HUES64 (cell line): ENCODE measurements around the gene L3MBTL1.

Experiments used
- H3K27ac ChIP-seq: 2 replicates; pipeline ENCODE4 v1.7.0; 2013; ENCODE audit warnings: low read depth, low read length, inconsistent platforms
- H3K27me3 ChIP-seq: 2 replicates; pipeline ENCODE4 v1.6.1; 2013; ENCODE audit warnings: mild to moderate bottlenecking, low read length; ENCODE audit not compliant: insufficient read depth
- H3K36me3 ChIP-seq: 2 replicates; pipeline ENCODE4 v1.6.1; 2013; ENCODE audit warnings: mild to moderate bottlenecking, low read length; ENCODE audit not compliant: insufficient read depth
- H3K4me1 ChIP-seq: 2 replicates; pipeline ENCODE4 v1.6.1; 2013; ENCODE audit warnings: mild to moderate bottlenecking, low read length, moderate library complexity; ENCODE audit not compliant: insufficient read depth
- H3K4me3 ChIP-seq: 2 replicates; pipeline ENCODE4 v1.5.1; 2013; ENCODE audit warnings: mild to moderate bottlenecking, low read length, moderate library complexity
- H3K9ac ChIP-seq: 2 replicates; pipeline ENCODE4 v1.6.1; 2013; ENCODE audit warnings: mild to moderate bottlenecking, low read depth, low read length
- H3K9me3 ChIP-seq: 2 replicates; pipeline ENCODE4 v1.6.1; 2013; ENCODE audit warnings: low read depth, low read length; ENCODE audit not compliant: insufficient read depth
- WGBS: fragments of 150-250, 120-280 bp; methylation state at CpG from one replicate; pipeline ENCODE4 v1.1.7; 2013; ENCODE audit warnings: missing lambda C conversion rate; 5-methylcytosine and 5-hydroxymethylcytosine counted together

Gene L3MBTL1

DNA sequence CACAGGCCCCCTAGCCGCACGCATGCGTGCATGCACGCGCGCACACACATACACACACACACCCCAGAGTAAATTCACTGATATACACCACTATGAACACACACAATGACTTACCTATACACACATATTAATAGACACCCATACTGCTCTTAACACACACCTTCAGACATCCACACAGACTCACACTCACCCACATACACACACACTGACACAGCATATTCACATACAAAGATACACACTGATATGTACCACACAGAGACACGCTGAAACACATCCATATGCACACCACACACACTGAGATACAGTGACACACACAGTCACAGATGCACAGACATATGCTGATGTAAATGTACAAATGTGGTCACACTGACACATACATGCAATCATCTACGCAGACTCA, 57.0 kb downstream of the L3MBTL1 start:
- Histone ChIP-seq H3K4me3 (no peak overlapping the region), H3K27me3 (no peaks in the 10 kb centered on the region), H3K27ac (no peak overlapping the region), H3K36me3 (no peaks in the 10 kb centered on the region), H3K9me3 (no peaks in the 10 kb centered on the region), H3K4me1 (no peaks in the 10 kb centered on the region), H3K9ac (no peak overlapping the region)
- 96% methylated on average over 8 of the region's 8 CpGs for whole genome bisulfite sequencing

DNA sequence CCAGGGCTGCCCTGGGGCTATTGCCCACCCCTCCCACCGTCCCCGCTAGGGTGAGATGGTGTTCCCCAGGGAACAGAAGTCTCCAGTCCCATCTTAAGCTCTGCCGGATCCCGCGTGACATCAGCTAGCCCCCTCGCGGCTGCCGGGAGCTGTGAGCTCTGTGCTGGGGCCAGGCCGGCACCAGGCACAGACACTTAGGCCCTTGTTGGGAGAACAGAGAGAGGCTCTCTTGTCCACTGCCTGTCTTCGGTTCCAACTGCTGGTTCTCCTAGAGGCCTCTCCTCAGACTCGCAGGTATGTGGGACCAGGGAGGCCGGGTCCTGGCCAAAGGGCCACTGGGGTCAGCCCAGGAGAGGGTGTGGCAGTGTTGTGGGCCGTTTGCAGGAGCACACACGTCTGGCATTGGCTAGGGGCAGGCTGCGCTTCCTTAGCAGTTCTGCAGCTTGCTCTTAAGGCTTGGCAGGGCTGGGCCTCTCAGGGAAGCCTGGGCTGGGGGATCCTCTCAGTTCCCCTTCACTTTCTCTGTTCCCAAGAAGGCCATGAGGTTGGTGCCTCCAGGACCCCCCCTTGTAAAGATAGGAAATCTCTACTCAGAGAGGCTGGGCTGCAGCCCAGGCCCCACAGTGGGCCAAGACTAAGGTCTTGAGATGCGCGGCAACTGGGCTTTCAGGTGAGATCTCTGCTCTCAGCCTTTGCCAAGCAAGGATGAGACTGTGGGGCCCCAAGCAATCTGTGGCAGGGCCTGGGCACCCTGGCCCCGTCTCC, 57.7 kb downstream of the L3MBTL1 start:
- Histone ChIP-seq H3K27ac (no peak overlapping the region), H3K9ac (no peak overlapping the region), H3K4me3 (no peak overlapping the region), H3K27me3 (no peaks in the 10 kb centered on the region), H3K4me1 (no peaks in the 10 kb centered on the region), H3K36me3 (no peaks in the 10 kb centered on the region), H3K9me3 (no peaks in the 10 kb centered on the region)
- 87% methylated on average over 18 of the region's 18 CpGs for WGBS

DNA sequence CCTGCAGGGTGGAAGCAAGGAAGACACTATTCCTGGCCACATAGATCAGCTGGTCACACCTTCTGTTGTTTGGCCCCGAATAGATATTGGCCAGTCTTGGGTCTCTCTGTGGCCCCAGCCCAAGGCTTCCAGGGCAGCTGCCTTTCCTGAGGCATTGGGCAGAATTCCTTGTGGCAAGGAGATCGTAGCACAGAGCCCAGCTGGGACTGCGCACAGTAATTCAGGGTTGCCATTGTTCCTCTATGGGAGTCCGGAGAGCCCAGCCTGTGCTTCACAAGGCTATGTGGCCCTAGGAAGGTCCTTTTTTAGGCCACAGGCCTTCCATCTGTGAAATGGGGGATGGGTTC, 58.2 kb downstream of the L3MBTL1 start:
- Histone ChIP-seq H3K9ac (no peak overlapping the region), H3K36me3 (no peaks in the 10 kb centered on the region), H3K4me3 (no peak overlapping the region), H3K9me3 (no peaks in the 10 kb centered on the region), H3K27me3 (no peaks in the 10 kb centered on the region), H3K4me1 (no peaks in the 10 kb centered on the region), H3K27ac (no peak overlapping the region)
- 92% methylated on average over 4 of the region's 4 CpGs for WGBS

DNA sequence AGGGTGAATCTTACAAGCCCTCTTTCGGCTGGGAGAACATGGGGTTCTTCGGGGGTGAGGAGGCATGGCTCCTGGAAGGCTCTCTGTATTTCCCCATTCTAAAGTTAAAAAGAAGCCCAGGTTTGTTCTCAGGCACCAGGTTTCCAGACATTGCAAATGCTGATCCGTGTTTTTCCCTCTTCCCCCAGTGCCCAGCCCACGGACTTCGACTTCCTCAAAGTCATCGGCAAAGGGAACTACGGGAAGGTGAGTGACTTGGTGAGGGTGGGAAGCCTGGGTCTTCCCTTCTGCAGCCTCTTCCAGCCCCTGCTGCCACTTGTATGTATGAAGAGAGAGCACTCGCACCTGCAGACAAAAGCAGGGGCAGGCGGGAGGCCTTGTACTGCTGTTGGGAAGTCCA, 60.0 kb downstream of the L3MBTL1 start:
- Histone ChIP-seq H3K9me3 (no peaks in the 10 kb centered on the region), H3K27me3 (no peaks in the 10 kb centered on the region), H3K27ac (no peak overlapping the region), H3K4me3 (no peak overlapping the region), H3K9ac (no peak overlapping the region), H3K36me3 (no peaks in the 10 kb centered on the region), H3K4me1 (no peaks in the 10 kb centered on the region)
- WGBS = 96% methylated on average over 9 of the region's 9 CpGs

DNA sequence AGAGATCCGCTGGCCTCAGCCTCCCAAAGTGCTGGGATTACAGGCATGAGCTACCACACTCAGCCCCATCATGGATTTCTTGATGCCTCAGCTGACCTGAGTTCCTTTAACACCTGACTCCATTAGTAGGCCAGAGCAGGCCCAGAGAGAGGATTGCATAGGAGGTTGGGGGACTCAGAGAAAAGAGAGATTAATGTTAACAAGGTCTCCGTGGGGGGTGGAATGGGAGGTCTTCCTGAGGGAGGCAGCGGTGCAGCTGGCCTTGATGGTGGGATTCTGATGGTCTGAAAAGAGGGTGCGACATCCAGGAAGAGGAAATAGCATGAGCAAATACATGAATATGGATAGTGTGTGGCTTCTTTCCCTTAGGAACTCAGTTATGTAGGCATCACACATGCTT, 61.2 kb downstream of the L3MBTL1 start:
- 79% methylated on average over 4 of the region's 4 CpGs for WGBS
- Histone ChIP-seq H3K9ac (no peak overlapping the region), H3K4me3 (no peak overlapping the region)

DNA sequence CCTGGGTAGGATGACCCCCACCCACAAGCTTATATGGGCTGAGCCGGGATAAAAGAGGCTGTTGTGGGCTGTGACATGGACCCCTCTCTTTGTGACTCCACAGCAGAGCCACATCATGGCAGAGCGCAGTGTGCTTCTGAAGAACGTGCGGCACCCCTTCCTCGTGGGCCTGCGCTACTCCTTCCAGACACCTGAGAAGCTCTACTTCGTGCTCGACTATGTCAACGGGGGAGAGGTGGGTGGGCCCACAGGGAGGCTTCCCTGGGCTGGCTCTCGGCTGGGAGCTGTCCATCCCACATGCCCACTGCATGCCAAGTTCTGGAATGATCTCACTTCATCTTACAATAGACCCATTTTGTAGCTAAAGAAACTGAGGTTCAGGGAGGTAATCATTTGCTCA, 61.8 kb downstream of the L3MBTL1 start:
- H3K4me3 ChIP-seq = no peak overlapping the region
- WGBS = 94% methylated on average over 10 of the region's 10 CpGs
- no peaks in the 10 kb centered on the region for H3K36me3 ChIP-seq

More for the DNA sequence above, 61.2 kb downstream of the L3MBTL1 start:
- no peaks in the 10 kb centered on the region for H3K36me3 ChIP-seq
- no peak overlapping the region for H3K27ac ChIP-seq
- H3K9me3 ChIP-seq = no peaks in the 10 kb centered on the region
- H3K4me1 ChIP-seq = no peaks in the 10 kb centered on the region
- H3K27me3 ChIP-seq = no peaks in the 10 kb centered on the region

DNA sequence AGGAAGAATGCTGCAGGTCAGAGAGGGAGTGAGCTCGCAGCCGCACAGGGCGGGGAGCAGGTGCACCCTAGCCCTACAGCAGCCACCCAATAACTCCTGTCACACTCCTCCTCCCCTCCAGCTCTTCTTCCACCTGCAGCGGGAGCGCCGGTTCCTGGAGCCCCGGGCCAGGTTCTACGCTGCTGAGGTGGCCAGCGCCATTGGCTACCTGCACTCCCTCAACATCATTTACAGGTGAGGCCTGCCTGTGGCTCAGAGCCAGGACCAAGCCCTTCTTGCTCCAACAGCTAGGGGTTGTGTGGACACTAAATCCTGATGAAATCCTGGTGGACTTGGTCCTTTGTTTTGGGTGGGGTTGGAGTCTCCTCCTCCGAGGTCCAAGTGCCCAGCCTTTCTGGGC, 63.0 kb downstream of the L3MBTL1 start:
- 92% methylated on average over 10 of the region's 10 CpGs for WGBS
- Histone ChIP-seq H3K27me3 (no peaks in the 10 kb centered on the region), H3K27ac (no peak overlapping the region), H3K9ac (no peak overlapping the region), H3K4me1 (no peaks in the 10 kb centered on the region), H3K4me3 (no peak overlapping the region), H3K36me3 (no peaks in the 10 kb centered on the region), H3K9me3 (no peaks in the 10 kb centered on the region)

More for the DNA sequence above, 61.8 kb downstream of the L3MBTL1 start:
- Histone ChIP-seq H3K9ac (no peak overlapping the region), H3K9me3 (no peaks in the 10 kb centered on the region), H3K27me3 (no peaks in the 10 kb centered on the region), H3K27ac (no peak overlapping the region), H3K4me1 (no peaks in the 10 kb centered on the region)

DNA sequence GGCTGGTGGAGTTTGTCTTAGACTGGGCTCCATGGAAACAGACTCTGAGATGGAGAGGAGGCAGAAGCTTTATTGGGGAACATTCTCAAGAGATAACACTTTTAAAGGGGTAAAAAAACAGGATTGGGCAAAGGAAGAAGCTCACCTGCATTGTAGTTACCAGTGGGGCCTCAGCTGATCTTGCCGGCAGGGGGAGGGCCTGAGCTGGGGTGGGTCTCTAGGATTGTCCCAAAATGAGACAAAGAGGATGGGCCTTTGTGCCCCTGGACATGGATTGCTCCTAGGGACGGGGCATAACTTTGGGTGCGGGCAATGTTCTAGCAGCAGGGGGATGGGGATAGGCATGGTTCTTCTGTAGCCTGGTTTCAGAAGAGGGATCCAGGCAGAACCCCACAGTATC, 63.8 kb downstream of the L3MBTL1 start:
- no peaks in the 10 kb centered on the region for H3K9me3 ChIP-seq
- no peak overlapping the region for H3K27ac ChIP-seq
- no peaks in the 10 kb centered on the region for H3K27me3 ChIP-seq
- H3K9ac ChIP-seq = no peak overlapping the region
- H3K4me1 ChIP-seq = no peaks in the 10 kb centered on the region
- H3K4me3 ChIP-seq = no peak overlapping the region
- WGBS = 88% methylated on average over 3 of the region's 3 CpGs
- H3K36me3 ChIP-seq = no peaks in the 10 kb centered on the region

DNA sequence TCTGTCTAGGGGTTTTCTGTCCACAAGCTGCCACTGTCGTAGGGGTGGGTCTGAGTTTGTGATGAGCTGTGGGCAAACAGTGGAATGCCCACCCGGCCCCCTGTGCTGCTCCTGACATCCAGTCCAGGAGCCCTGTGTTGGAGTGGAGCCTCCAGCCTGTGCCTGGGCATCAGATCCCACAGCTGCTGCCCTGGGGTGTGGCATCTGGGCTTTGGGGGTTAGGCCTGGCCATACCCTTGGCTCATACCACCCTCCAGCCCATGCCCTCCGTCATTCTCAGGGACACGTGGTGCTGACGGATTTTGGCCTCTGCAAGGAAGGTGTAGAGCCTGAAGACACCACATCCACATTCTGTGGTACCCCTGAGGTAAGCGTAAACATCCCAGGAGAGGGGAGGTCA, 64.3 kb downstream of the L3MBTL1 start:
- 94% methylated on average over 6 of the region's 6 CpGs for WGBS
- Histone ChIP-seq H3K36me3 (no peaks in the 10 kb centered on the region), H3K9me3 (no peaks in the 10 kb centered on the region), H3K4me1 (no peaks in the 10 kb centered on the region), H3K9ac (no peak overlapping the region), H3K27me3 (no peaks in the 10 kb centered on the region), H3K4me3 (no peak overlapping the region), H3K27ac (no peak overlapping the region)

DNA sequence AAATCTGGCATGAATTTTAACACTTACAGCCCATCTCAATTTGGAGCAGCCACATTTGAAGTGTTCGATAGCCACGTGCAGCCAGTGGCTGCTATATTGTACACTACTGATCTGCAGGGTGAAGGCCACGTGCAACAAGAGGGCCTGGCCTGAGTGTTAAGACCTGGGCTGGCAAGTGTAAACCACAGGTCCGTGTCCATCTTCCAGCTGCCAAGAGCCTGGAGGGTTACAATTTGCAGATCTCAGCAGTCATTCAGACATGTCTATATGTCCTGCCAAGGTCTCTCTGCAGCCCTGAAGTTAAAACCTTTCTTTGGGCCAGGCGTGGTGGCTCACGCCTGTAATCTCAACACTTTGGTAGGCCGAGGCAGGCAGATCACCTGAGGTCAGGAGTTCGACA, 65.4 kb downstream of the L3MBTL1 start:
- Histone ChIP-seq H3K36me3 (no peaks in the 10 kb centered on the region), H3K27ac (no peak overlapping the region), H3K27me3 (no peaks in the 10 kb centered on the region), H3K9ac (no peak overlapping the region), H3K4me1 (no peaks in the 10 kb centered on the region), H3K4me3 (no peak overlapping the region), H3K9me3 (no peaks in the 10 kb centered on the region)
- 92% methylated on average over 8 of the region's 8 CpGs for WGBS

DNA sequence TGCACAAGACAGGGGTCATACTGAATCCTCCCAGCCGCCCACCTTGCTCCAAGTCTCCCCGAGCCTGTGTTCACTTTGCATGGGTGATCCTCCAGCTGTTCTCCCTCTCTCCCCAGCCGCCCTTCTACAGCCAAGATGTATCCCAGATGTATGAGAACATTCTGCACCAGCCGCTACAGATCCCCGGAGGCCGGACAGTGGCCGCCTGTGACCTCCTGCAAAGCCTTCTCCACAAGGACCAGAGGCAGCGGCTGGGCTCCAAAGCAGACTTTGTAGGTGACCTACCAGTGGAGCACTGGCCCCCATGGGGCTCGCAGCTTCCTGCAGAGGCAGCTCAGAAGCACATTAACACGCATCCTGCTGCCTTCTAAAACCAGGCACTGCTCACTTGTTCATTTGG, 68.6 kb downstream of the L3MBTL1 start:
- WGBS = 81% methylated on average over 10 of the region's 10 CpGs
- no peak overlapping the region for H3K9ac ChIP-seq
- no peaks in the 10 kb centered on the region for H3K4me1 ChIP-seq
- H3K36me3 ChIP-seq = no peaks in the 10 kb centered on the region
- H3K27ac ChIP-seq = no peak overlapping the region
- no peaks in the 10 kb centered on the region for H3K9me3 ChIP-seq
- H3K4me3 ChIP-seq = no peak overlapping the region
- no peaks in the 10 kb centered on the region for H3K27me3 ChIP-seq
